SK-N-SH (cell line): ENCODE results near the gene AGRN. TPM values are rescaled to one million over a fixed set of nuclear protein-coding genes. Genes with fewer than 3 reads are reported as not detected.

ENCODE experiments used
- CTCF ChIA-PET: fragments of 300-600, 350-600 bp; formaldehyde crosslinking; extraction: SDS; loops from one replicate; lab custom pipeline; 2021; lab: Yijun Ruan, JAX
- POLR2A ChIA-PET: fragments of 350-600 bp; sonication (Branson Sonifier 250); formaldehyde crosslinking; extraction: SDS; loops from one replicate; lab custom pipeline; 2020; ENCODE audit warnings: antibody characterized with exemption, inconsistent platforms; lab: Yijun Ruan, JAX
- DNase-seq: peaks from one replicate; pipeline ENCODE4 v3.0.0; 2012
- H2AFZ ChIP-seq: fragments of 200-600 bp; sonication (generic); 2 replicates; pipeline ENCODE4 v1.8.1; 2016; ENCODE audit warnings: antibody characterized with exemption, mild to moderate bottlenecking, low read depth
- H3F3A ChIP-seq: fragments of 200-600 bp; sonication (generic); replicated peaks from 2 replicates; pipeline ENCODE3; 2016; ENCODE audit warnings: antibody characterized with exemption, mild to moderate bottlenecking; ENCODE audit not compliant: insufficient read depth
- H3K27ac ChIP-seq, 2 experiments: fragments of 200-500 bp in 1 of 2; fragments of 200-600 bp in 1 of 2; sonication (Bioruptor generic) in 1 of 2; sonication (generic), shearing (Covaris generic) in 1 of 2; 2 replicates each; pipeline versions ENCODE4 v1.5.1 to v1.6.1; 2014 to 2016; ENCODE audit warnings: low read depth in 2 of 2, inconsistent platforms in 1 of 2, low read length in 1 of 2, mild to moderate bottlenecking in 1 of 2, mixed read lengths in 1 of 2
- H3K27me3 ChIP-seq: fragments of 200-600 bp; sonication (generic), shearing (Covaris generic); 2 replicates; pipeline ENCODE4 v1.6.1; 2016; ENCODE audit warnings: mixed run types; ENCODE audit not compliant: insufficient read depth
- H3K36me3 ChIP-seq, 2 experiments: fragments of 200-500 bp in 1 of 2; fragments of 200-600 bp in 1 of 2; sonication (Bioruptor generic) in 1 of 2; sonication (generic) in 1 of 2; replicated peaks in 1 of 2; 2 replicates each; pipeline versions ENCODE3 to v1.5.1; 2014 to 2016; ENCODE audit warnings: low read length in 1 of 2, mild to moderate bottlenecking in 1 of 2; ENCODE audit not compliant: insufficient read depth in 2 of 2, control insufficient read depth in 1 of 2
- H3K4me1 ChIP-seq, 2 experiments: fragments of 200-500 bp in 1 of 2; fragments of 200-600 bp in 1 of 2; sonication (Bioruptor generic) in 1 of 2; sonication (generic), shearing (Covaris generic) in 1 of 2; 2 replicates each; pipeline versions ENCODE4 v1.5.1 to v1.6.1; 2014 to 2016; ENCODE audit warnings: low read depth in 1 of 2, low read length in 1 of 2, mixed run types in 1 of 2; ENCODE audit not compliant: insufficient read depth in 2 of 2, control insufficient read depth in 1 of 2
- H3K4me2 ChIP-seq: fragments of 200-600 bp; sonication (generic), shearing (Covaris generic); 2 replicates; pipeline ENCODE4 v1.6.1; 2017; ENCODE audit warnings: mixed run types
- H3K4me3 ChIP-seq, 2 experiments: fragments of 200-500 bp in 1 of 2; fragments of 200-600 bp in 1 of 2; sonication (Bioruptor generic) in 1 of 2; sonication (generic), shearing (Covaris generic) in 1 of 2; 2 replicates each; pipeline versions ENCODE4 v1.5.1 to v1.8.1; 2014 to 2016; ENCODE audit warnings: low read depth in 2 of 2, inconsistent platforms in 1 of 2, low read length in 1 of 2, mild to moderate bottlenecking in 1 of 2, mixed read lengths in 1 of 2, moderate library complexity in 1 of 2
- H3K79me2 ChIP-seq: fragments of 200-600 bp; sonication (generic); 2 replicates; pipeline ENCODE4 v1.8.1; 2017; ENCODE audit warnings: mild to moderate bottlenecking; ENCODE audit not compliant: insufficient read depth
- H3K9ac ChIP-seq: fragments of 200-600 bp; sonication (generic); 2 replicates; pipeline ENCODE4 v1.6.1; 2017; ENCODE audit warnings: mixed run types
- H3K9me2 ChIP-seq: fragments of 200-600 bp; sonication (generic); 2 replicates; pipeline ENCODE4 v1.6.1; 2017; ENCODE audit warnings: mixed run types
- H3K9me3 ChIP-seq: fragments of 200-600 bp; sonication (generic); 2 replicates; pipeline ENCODE4 v1.6.1; 2017; ENCODE audit warnings: mixed run types, mild to moderate bottlenecking, moderate library complexity
- H4K20me1 ChIP-seq: fragments of 200-600 bp; sonication (generic); 2 replicates; pipeline ENCODE4 v1.6.1; 2017; ENCODE audit warnings: mild to moderate bottlenecking, mixed run types; ENCODE audit not compliant: insufficient read depth
- CHD2 ChIP-seq: fragments of 150-350 bp; IDR thresholded peaks from 2 replicates; pipeline ENCODE4 v1.6.1; 2018; ENCODE audit warnings: low read length; ENCODE audit not compliant: partially characterized antibody
- ELF1 ChIP-seq: IDR thresholded peaks from 2 replicates; pipeline ENCODE4 v1.4.0; 2012
- FOXJ3 ChIP-seq: sonication (generic); formaldehyde crosslinking; IDR thresholded peaks from 2 replicates; pipeline ENCODE4 v1.5.1; 2020; ENCODE audit warnings: mild to moderate bottlenecking, missing genetic modification reagents
- FOXM1 ChIP-seq: IDR thresholded peaks from 2 replicates; pipeline ENCODE4 v1.4.0; 2012; ENCODE audit warnings: low read depth, mild to moderate bottlenecking
- GABPA ChIP-seq: IDR thresholded peaks from 2 replicates; pipeline ENCODE4 v1.4.0; 2012; ENCODE audit warnings: low read depth, mild to moderate bottlenecking
- GATA2 ChIP-seq: sonication (generic); formaldehyde crosslinking; IDR thresholded peaks from 2 replicates; pipeline ENCODE4 v1.5.0; 2020; ENCODE audit warnings: mild to moderate bottlenecking, missing genetic modification reagents
- MXI1 ChIP-seq: IDR thresholded peaks from 2 replicates; pipeline ENCODE4 v1.6.1; 2012; ENCODE audit warnings: mild to moderate bottlenecking, low read depth, low read length, improper control_type of control experiment
- NFIC ChIP-seq: IDR thresholded peaks from 2 replicates; pipeline ENCODE4 v1.4.0; 2012; ENCODE audit warnings: borderline replicate concordance
- POLR2AphosphoS5 ChIP-seq: IDR thresholded peaks from 2 replicates; pipeline ENCODE4 v1.6.1; 2012; ENCODE audit warnings: low read depth, low read length
- RFX5 ChIP-seq: IDR thresholded peaks from 2 replicates; pipeline ENCODE4 v1.6.1; 2012; ENCODE audit warnings: mild to moderate bottlenecking, improper control_type of control experiment, low read length
- RXRA ChIP-seq: IDR thresholded peaks from 2 replicates; pipeline ENCODE4 v1.4.0; 2012; ENCODE audit warnings: low read depth, mild to moderate bottlenecking, borderline replicate concordance
- SMC3 ChIP-seq: IDR thresholded peaks from 2 replicates; pipeline ENCODE4 v1.6.1; 2012; ENCODE audit warnings: low read depth, low read length, improper control_type of control experiment
- TAF1 ChIP-seq: IDR thresholded peaks from 2 replicates; pipeline ENCODE4 v1.6.1; 2012; ENCODE audit warnings: low read depth, mild to moderate bottlenecking, low read length, moderate library complexity, borderline replicate concordance
- YY1 ChIP-seq: IDR thresholded peaks from 2 replicates; pipeline ENCODE4 v1.4.0; 2012; ENCODE audit warnings: low read depth, mild to moderate bottlenecking
- WGBS: methylation state at CpG from one replicate; pipeline ENCODE4 v1.1.6; 2017; ENCODE audit warnings: low lambda C conversion rate; 5-methylcytosine and 5-hydroxymethylcytosine counted together
- polyA plus RNA-seq, 3 experiments: library from polyadenylated mRNA; depleted of rRNA; stranded (reverse); fragments of >200 nt; gene quantifications; 2 replicates each; pipeline ENCODE4 v1.2.3, GENCODE V29; 2012
- TF ChIP-seq, protein P1 (sequence below): fragments of 150-350 bp; IDR thresholded peaks from 2 replicates; pipeline ENCODE4 v1.6.1; 2017; ENCODE audit warnings: antibody characterized with exemption, low read length, low read depth, borderline replicate concordance
- TF ChIP-seq, protein P2 (sequence below): IDR thresholded peaks from 2 replicates; pipeline ENCODE4; 2012
- TF ChIP-seq, protein P3 (sequence below): IDR thresholded peaks from 2 replicates; pipeline ENCODE4 v1.4.0; 2012; ENCODE audit warnings: low read depth, borderline replicate concordance
- TF ChIP-seq, protein P4 (sequence below): IDR thresholded peaks from 2 replicates; pipeline ENCODE4 v1.4.0; 2012; ENCODE audit warnings: low read depth, borderline replicate concordance
- TF ChIP-seq, protein P5 (sequence below): IDR thresholded peaks from 2 replicates; pipeline ENCODE4 v1.6.1; 2012; ENCODE audit warnings: mild to moderate bottlenecking, low read depth, low read length, moderate library complexity
- TF ChIP-seq, protein P6 (sequence below): fragments of 200-600 bp; sonication (generic); IDR thresholded peaks from 2 replicates; pipeline ENCODE4 v1.6.1; 2017; ENCODE audit warnings: antibody characterized with exemption, mild to moderate bottlenecking, moderate library complexity

Gene AGRN
- polyA plus RNA-seq, 1 of the 3 experiments (the other 2 are of a cell fraction), result 31.6 TPM

DNA sequence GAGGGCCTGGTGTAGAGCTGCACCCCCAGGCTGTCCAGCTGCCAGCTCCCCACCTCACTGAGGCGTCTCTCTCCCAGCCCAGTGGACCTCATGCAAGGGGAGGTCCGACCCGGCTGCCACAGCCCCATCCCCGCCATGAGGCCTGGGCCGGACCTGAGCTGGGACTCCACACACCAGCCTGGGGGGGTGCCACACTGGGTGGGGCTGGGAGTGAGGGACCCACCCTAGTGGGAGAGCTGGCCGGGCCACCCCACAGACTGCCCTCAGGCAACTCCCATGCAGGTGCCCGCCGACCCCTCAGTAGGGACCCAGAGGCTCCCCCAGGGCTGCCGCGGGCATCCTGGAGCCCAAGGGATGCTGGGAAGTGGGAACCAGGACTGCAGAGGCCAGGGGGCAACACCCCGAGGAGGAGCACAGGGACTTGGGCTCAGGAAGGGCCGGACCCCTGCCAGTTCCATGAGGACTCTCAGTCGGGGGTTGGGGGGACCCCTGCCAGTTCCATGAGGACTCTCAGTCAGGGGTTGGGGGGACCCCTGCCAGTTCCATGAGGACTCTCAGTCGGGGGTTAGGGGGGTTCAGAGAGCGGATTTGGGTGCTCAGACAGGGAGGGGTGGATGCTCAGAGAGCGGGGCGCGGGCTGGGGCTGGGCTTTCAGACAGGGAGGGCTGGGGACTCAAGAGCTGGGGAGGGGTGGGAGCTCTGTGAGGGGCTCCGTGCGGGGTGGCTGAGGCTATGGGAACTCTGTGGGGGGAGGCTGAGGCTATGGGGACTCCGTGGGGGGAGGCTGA is 55.4 kb downstream of the AGRN start:
- peak; percentile 34 for DNase-seq

More for the DNA sequence above, 55.4 kb downstream of the AGRN start:
- TF ChIP-seq CHD2 (no peak), SMC3 (no peak), YY1 (no peak), TAF1 (no peak), MXI1 (no peak), RXRA (no peak), FOXM1 (no peak), ELF1 (no peak), RFX5 (no peak), GATA2 (CRISPR knock-in tag) (no peak), NFIC (no peak), GABPA (no peak), POLR2AphosphoS5 (no peak), FOXJ3 (no peak)
- TF ChIP-seq, protein P1, sequence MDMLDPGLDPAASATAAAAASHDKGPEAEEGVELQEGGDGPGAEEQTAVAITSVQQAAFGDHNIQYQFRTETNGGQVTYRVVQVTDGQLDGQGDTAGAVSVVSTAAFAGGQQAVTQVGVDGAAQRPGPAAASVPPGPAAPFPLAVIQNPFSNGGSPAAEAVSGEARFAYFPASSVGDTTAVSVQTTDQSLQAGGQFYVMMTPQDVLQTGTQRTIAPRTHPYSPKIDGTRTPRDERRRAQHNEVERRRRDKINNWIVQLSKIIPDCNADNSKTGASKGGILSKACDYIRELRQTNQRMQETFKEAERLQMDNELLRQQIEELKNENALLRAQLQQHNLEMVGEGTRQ, result no peak
- TF ChIP-seq, protein P2, sequence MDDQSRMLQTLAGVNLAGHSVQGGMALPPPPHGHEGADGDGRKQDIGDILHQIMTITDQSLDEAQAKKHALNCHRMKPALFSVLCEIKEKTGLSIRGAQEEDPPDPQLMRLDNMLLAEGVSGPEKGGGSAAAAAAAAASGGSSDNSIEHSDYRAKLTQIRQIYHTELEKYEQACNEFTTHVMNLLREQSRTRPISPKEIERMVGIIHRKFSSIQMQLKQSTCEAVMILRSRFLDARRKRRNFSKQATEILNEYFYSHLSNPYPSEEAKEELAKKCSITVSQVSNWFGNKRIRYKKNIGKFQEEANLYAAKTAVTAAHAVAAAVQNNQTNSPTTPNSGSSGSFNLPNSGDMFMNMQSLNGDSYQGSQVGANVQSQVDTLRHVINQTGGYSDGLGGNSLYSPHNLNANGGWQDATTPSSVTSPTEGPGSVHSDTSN, result no peak
- TF ChIP-seq, protein P3, sequence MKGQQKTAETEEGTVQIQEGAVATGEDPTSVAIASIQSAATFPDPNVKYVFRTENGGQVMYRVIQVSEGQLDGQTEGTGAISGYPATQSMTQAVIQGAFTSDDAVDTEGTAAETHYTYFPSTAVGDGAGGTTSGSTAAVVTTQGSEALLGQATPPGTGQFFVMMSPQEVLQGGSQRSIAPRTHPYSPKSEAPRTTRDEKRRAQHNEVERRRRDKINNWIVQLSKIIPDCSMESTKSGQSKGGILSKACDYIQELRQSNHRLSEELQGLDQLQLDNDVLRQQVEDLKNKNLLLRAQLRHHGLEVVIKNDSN, result no peak
- TF ChIP-seq, protein P4, sequence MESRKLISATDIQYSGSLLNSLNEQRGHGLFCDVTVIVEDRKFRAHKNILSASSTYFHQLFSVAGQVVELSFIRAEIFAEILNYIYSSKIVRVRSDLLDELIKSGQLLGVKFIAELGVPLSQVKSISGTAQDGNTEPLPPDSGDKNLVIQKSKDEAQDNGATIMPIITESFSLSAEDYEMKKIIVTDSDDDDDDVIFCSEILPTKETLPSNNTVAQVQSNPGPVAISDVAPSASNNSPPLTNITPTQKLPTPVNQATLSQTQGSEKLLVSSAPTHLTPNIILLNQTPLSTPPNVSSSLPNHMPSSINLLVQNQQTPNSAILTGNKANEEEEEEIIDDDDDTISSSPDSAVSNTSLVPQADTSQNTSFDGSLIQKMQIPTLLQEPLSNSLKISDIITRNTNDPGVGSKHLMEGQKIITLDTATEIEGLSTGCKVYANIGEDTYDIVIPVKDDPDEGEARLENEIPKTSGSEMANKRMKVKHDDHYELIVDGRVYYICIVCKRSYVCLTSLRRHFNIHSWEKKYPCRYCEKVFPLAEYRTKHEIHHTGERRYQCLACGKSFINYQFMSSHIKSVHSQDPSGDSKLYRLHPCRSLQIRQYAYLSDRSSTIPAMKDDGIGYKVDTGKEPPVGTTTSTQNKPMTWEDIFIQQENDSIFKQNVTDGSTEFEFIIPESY, result no peak
- TF ChIP-seq, protein P5, sequence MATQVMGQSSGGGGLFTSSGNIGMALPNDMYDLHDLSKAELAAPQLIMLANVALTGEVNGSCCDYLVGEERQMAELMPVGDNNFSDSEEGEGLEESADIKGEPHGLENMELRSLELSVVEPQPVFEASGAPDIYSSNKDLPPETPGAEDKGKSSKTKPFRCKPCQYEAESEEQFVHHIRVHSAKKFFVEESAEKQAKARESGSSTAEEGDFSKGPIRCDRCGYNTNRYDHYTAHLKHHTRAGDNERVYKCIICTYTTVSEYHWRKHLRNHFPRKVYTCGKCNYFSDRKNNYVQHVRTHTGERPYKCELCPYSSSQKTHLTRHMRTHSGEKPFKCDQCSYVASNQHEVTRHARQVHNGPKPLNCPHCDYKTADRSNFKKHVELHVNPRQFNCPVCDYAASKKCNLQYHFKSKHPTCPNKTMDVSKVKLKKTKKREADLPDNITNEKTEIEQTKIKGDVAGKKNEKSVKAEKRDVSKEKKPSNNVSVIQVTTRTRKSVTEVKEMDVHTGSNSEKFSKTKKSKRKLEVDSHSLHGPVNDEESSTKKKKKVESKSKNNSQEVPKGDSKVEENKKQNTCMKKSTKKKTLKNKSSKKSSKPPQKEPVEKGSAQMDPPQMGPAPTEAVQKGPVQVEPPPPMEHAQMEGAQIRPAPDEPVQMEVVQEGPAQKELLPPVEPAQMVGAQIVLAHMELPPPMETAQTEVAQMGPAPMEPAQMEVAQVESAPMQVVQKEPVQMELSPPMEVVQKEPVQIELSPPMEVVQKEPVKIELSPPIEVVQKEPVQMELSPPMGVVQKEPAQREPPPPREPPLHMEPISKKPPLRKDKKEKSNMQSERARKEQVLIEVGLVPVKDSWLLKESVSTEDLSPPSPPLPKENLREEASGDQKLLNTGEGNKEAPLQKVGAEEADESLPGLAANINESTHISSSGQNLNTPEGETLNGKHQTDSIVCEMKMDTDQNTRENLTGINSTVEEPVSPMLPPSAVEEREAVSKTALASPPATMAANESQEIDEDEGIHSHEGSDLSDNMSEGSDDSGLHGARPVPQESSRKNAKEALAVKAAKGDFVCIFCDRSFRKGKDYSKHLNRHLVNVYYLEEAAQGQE, result no peak
- TF ChIP-seq, protein P6, sequence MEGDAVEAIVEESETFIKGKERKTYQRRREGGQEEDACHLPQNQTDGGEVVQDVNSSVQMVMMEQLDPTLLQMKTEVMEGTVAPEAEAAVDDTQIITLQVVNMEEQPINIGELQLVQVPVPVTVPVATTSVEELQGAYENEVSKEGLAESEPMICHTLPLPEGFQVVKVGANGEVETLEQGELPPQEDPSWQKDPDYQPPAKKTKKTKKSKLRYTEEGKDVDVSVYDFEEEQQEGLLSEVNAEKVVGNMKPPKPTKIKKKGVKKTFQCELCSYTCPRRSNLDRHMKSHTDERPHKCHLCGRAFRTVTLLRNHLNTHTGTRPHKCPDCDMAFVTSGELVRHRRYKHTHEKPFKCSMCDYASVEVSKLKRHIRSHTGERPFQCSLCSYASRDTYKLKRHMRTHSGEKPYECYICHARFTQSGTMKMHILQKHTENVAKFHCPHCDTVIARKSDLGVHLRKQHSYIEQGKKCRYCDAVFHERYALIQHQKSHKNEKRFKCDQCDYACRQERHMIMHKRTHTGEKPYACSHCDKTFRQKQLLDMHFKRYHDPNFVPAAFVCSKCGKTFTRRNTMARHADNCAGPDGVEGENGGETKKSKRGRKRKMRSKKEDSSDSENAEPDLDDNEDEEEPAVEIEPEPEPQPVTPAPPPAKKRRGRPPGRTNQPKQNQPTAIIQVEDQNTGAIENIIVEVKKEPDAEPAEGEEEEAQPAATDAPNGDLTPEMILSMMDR, result no peak
- H3K4me1 ChIP-seq, result peaks cover 4 to 10% of the 10 kb centered on the region in 2 experiments; a peak in 2 of 4 replicates
- 23% methylated on average over 11 of the region's 21 CpGs for WGBS
- no peak overlapping the region for H3K4me2 ChIP-seq
- no peak overlapping the region for H3K4me3 ChIP-seq
- no peaks in the 10 kb centered on the region for H3K36me3 ChIP-seq
- H3K79me2 ChIP-seq, result no peaks in the 10 kb centered on the region
- H3K27me3 ChIP-seq, result peaks cover 21% of the 10 kb centered on the region
- H3K9me2 ChIP-seq, result no peaks in the 10 kb centered on the region
- no peaks in the 10 kb centered on the region for H3K9me3 ChIP-seq
- H3F3A ChIP-seq, result no peaks in the 10 kb centered on the region
- H3K9ac ChIP-seq, result no peak overlapping the region
- ChIA-PET CTCF (interaction anchor here (1.3 to 2.4 kb wide), 4 partner anchors 11 to 47 kb away, joined by 4 to 15 read pairs (median 7); no protein-coding TSS in a partner anchor), POLR2A (interaction anchor here (0.6 kb wide), 1 partner anchor 143 kb away, joined by 3 read pairs; no protein-coding TSS in a partner anchor)
- no peaks in the 10 kb centered on the region for H4K20me1 ChIP-seq
- H2AFZ ChIP-seq, result no peak overlapping the region
- no peak overlapping the region for H3K27ac ChIP-seq
